Brain microvascular endothelial cell (primary cell): ENCODE measurements around the gene SLC27A1.
"Not testable (repeated sequence)": the region's sequence is repeated elsewhere in the genome, so short reads cannot be mapped to it uniquely, and the experiment has no call there.

Source experiments
- DNase-seq: peaks from one replicate; pipeline ENCODE4 v3.0.0-alpha.2; 2020
- H3K27ac ChIP-seq: fragments of 250-450 bp; sonication (Bioruptor Pico); 2 replicates; pipeline ENCODE4 v1.5.1; 2020; ENCODE audit warnings: mild to moderate bottlenecking, moderate library complexity
- H3K27me3 ChIP-seq: fragments of 250-450 bp; sonication (Bioruptor Pico); replicated peaks from 2 replicates; pipeline ENCODE4 v1.5.1; 2020; ENCODE audit warnings: mild to moderate bottlenecking
- H3K36me3 ChIP-seq: fragments of 250-450 bp; sonication (Bioruptor Pico); replicated peaks from 2 replicates; pipeline ENCODE4 v1.5.1; 2020; ENCODE audit warnings: mild to moderate bottlenecking
- H3K4me3 ChIP-seq: 2 replicates; pipeline ENCODE4 v1.5.1; 2011; ENCODE audit warnings: low read depth, mild to moderate bottlenecking, control low read depth, low read length, moderate library complexity
- CTCF ChIP-seq: IDR thresholded peaks from 2 replicates; pipeline ENCODE4 v1.5.1; 2011; ENCODE audit warnings: low read depth, mild to moderate bottlenecking, moderate library complexity, low read length, control low read depth, inconsistent platforms; ENCODE audit errors: missing control alignments
- in situ Hi-C: cut with HindIII; loops from 2 replicates; pipeline ENCODE4 v1.10.0; 2017; ENCODE audit warnings: low sequenced_read_pairs, low pct_ligation_motif_present

SLC27A1 gene

GRCh38 chr19:17543986-17544385 lies 73.7 kb downstream of the SLC27A1 start:
- no peak for DNase-seq
- Histone ChIP-seq H3K4me3 (no peak overlapping the region), H3K27ac (no peak overlapping the region), H3K36me3 (no peaks in the 10 kb centered on the region), H3K27me3 (no peaks in the 10 kb centered on the region)
- no peak for TF ChIP-seq CTCF
- in situ Hi-C loops = no loop called here

GRCh38 chr19:17544418-17544817 lies 74.1 kb downstream of the SLC27A1 start:
- in situ Hi-C loops = no loop called here
- DNase-seq = no peak
- Histone ChIP-seq H3K27ac (no peak overlapping the region), H3K4me3 (no peak overlapping the region), H3K27me3 (no peaks in the 10 kb centered on the region), H3K36me3 (no peaks in the 10 kb centered on the region)
- no peak for TF ChIP-seq CTCF

GRCh38 chr19:17548145-17548544 lies 77.8 kb downstream of the SLC27A1 start:
- Histone ChIP-seq H3K4me3 (no peak overlapping the region), H3K36me3 (no peaks in the 10 kb centered on the region), H3K27me3 (no peaks in the 10 kb centered on the region), H3K27ac (no peak overlapping the region)
- in situ Hi-C loops = no loop called here
- TF ChIP-seq CTCF = no peak
- no peak for DNase-seq

GRCh38 chr19:17549085-17549740 lies 78.9 kb downstream of the SLC27A1 start:
- H3K36me3 ChIP-seq = no peaks in the 10 kb centered on the region
- H3K27me3 ChIP-seq = no peaks in the 10 kb centered on the region
- no peak for TF ChIP-seq CTCF
- H3K27ac ChIP-seq = no peak overlapping the region
- H3K4me3 ChIP-seq = no peak overlapping the region
- in situ Hi-C loops = no loop called here
- no peak for DNase-seq

- in situ Hi-C loops = no loop called here
- H3K4me3 ChIP-seq = no peak overlapping the region
- H3K27ac ChIP-seq = no peak overlapping the region
- H3K36me3 ChIP-seq = no peaks in the 10 kb centered on the region
- DNase-seq = no peak
- TF ChIP-seq CTCF = no peak
- no peaks in the 10 kb centered on the region for H3K27me3 ChIP-seq
Measured at GRCh38 chr19:17550076-17550667, 79.8 kb downstream of the SLC27A1 start.

GRCh38 chr19:17552735-17553134 lies 82.4 kb downstream of the SLC27A1 start:
- H3K27ac ChIP-seq, in situ Hi-C loops, H3K4me3 ChIP-seq: not testable (repeated sequence)

More at GRCh38 chr19:17552735-17553134, 82.4 kb downstream of the SLC27A1 start:
- DNase-seq, H3K36me3 ChIP-seq, H3K27me3 ChIP-seq: not testable (repeated sequence)
